Hematopoietic multipotent progenitor cell treated with erythropoietin and hydrocortisone succinate and interleukin-3 and kit ligand, for 6 days (in vitro differentiated cells): ENCODE results near the gene CD99.
"Not testable (repeated sequence)": the region's sequence is repeated elsewhere in the genome, so short reads cannot be mapped to it uniquely, and the experiment has no call there.

Experiments used
- DNase-seq: peaks from one replicate; pipeline ENCODE4 v3.0.0-alpha.2; 2015

Gene CD99

DNA sequence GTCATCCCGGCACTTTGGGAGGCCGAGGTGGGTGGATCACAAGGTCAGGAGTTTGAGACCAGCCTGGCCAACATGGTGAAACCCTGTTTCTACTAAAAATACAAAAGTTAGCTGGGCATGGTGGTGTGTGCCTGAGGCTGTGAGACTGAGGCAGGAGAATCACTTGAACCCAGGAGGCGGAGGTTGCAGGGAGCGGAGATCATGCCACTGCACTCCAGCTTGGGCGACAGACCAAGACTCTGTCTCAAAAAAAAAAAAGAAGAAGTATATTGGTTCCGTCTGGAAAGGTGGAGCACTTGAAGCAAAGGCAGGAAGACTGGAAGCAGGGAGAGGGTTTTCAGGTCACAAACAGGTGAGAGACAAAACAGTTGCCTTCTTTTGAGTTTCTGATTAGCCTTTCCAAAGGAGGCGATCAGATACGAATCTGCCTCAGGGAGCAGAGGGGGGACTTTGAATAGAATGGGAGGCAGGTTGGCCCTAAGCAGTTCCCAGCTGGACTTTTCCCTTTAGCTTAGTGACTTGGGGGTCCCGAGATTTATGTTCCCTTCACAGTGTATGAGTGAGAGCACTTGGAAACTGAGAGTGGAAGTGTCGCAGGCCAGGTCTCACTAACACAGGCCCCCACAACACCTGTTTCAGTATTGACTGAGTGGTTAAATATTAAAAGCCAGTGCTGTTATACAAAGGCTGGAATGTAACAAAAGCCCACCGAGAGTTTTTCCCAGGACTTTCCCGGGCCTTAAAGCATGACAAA is 89.6 kb downstream of the CD99 start:
- DNase-seq, result not testable (repeated sequence)

DNA sequence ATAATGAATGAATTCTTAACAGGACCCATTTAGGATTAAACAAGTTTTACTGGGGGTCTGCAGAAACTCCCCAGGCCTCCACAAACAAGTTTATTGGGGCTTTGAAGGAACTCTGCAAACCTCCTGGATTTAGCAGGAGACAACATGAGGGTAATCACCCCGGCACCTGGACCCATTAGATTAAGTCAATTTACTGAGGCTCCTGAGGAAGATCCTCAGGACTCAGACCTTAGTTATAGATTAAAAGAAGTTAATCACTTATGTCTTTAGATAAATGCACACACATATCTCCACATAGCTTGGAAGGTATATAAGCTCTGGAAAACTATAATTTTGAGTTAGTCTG is 90.1 kb downstream of the CD99 start:
- no peak for DNase-seq

- no peak for DNase-seq
Measured at GRCh38 chrX:2781698-2782097, 90.6 kb downstream of the CD99 start.

GRCh38 chrX:2782171-2782570 is 91.1 kb downstream of the CD99 start:
- no peak for DNase-seq

- DNase-seq, result no peak
Measured at GRCh38 chrX:2782778-2783177, 91.7 kb downstream of the CD99 start.

- no peak for DNase-seq
Measured at GRCh38 chrX:2784026-2784425, 92.9 kb downstream of the CD99 start.

DNA sequence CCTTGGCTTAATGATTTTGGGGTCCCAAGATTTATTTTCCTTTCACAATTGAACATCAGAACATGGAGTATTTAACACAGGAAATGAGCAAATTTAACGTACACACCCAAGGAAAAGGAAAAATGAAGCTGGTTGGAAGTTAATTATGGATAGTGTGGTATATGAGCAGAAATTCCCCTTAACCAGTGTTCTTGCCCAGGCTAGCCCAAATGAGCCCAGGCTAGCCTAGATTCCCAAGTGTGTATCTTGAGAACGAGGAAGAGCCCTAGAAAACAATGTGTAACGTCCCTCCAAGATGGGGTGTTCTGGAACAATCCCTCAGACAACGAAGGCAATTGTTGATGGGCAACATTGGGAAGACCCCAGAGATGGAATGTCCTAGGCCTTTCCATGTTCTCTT is 94.4 kb downstream of the CD99 start:
- no peak for DNase-seq

DNA sequence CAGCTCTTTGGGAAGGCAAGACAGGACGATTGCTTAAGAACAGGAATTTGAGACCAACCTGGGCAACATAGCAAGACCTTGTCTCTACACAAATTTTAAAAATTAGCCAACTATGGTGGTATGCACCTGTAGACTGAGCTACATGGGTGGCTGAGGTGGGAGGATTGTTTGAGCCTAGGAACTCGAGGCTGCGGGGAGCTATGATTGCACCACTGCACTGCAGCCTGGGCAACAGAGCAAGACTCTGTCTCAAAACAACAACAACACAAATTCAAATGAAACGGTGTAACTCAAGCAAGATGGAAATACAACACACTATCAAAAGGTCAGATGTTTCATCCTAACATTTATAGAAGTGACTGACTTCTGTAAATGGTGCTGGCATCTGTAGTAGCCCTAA is 97.9 kb downstream of the CD99 start:
- no peak for DNase-seq

GRCh38 chrX:2789569-2789968 is 98.5 kb downstream of the CD99 start:
- no peak for DNase-seq
